Neuronal stem cell (in vitro differentiated cells): ENCODE results near the gene IP6K1.

Experiments used
- DNase-seq: peaks from one replicate; pipeline ENCODE4 v3.0.0-alpha.2; 2013; ENCODE audit warnings: low spot score
- H2AFZ ChIP-seq: one replicate; pipeline ENCODE4 v1.6.1; 2013; ENCODE audit warnings: mild to moderate bottlenecking, low read length, inconsistent platforms
- H2AK5ac ChIP-seq: 2 replicates; pipeline ENCODE4 v1.6.1; 2013; ENCODE audit warnings: low read depth, mild to moderate bottlenecking, inconsistent platforms, low read length, moderate library complexity, mixed read lengths
- H2BK120ac ChIP-seq: 2 replicates; pipeline ENCODE4 v1.6.1; 2013; ENCODE audit warnings: low read depth, mild to moderate bottlenecking, inconsistent platforms, low read length, moderate library complexity, mixed read lengths
- H2BK12ac ChIP-seq: one replicate; pipeline ENCODE4 v1.6.1; 2013; ENCODE audit warnings: low read length, inconsistent platforms
- H2BK15ac ChIP-seq: 2 replicates; pipeline ENCODE4 v1.6.1; 2013; ENCODE audit warnings: mild to moderate bottlenecking, low read length, inconsistent platforms, mixed read lengths
- H2BK5ac ChIP-seq: one replicate; pipeline ENCODE4 v1.6.1; 2013; ENCODE audit warnings: inconsistent platforms, mild to moderate bottlenecking, low read length, moderate library complexity
- H3K14ac ChIP-seq: one replicate; pipeline ENCODE4 v1.6.1; 2013; ENCODE audit warnings: low read length, inconsistent platforms
- H3K18ac ChIP-seq: 2 replicates; pipeline ENCODE4 v1.6.1; 2013; ENCODE audit warnings: low read length, inconsistent platforms
- H3K23ac ChIP-seq: 2 replicates; pipeline ENCODE4 v1.6.1; 2013; ENCODE audit warnings: low read depth, mild to moderate bottlenecking, mixed read lengths, low read length, inconsistent platforms; ENCODE audit not compliant: poor library complexity
- H3K27ac ChIP-seq: replicated peaks from 3 replicates; pipeline ENCODE4 v1.5.1; 2013; ENCODE audit warnings: low read length, inconsistent platforms
- H3K27me3 ChIP-seq, 3 experiments: 2 replicates each; pipeline ENCODE4 v1.6.1; 2013; ENCODE audit warnings: low read length in 3 of 3, mild to moderate bottlenecking in 2 of 3, inconsistent platforms in 1 of 3, low read depth in 1 of 3, mixed read lengths in 1 of 3, moderate library complexity in 1 of 3; ENCODE audit not compliant: control insufficient read depth in 3 of 3, insufficient read depth in 3 of 3
- H3K36me3 ChIP-seq, 2 donors: replicated peaks in 1 of 2; 2 replicates each; pipeline ENCODE4 v1.6.1; 2013; ENCODE audit warnings: low read length in 2 of 2; ENCODE audit not compliant: control insufficient read depth in 2 of 2, insufficient read depth in 2 of 2
- H3K4ac ChIP-seq: 2 replicates; pipeline ENCODE4 v1.6.1; 2013; ENCODE audit warnings: inconsistent platforms, mild to moderate bottlenecking, low read length, moderate library complexity
- H3K4me1 ChIP-seq, 2 donors: 1 replicate in 1 of 2; 2 replicates in 1 of 2; pipeline ENCODE4 v1.6.1; 2013; ENCODE audit warnings: low read length in 2 of 2, low read depth in 1 of 2; ENCODE audit not compliant: control insufficient read depth in 2 of 2, insufficient read depth in 1 of 2
- H3K4me2 ChIP-seq: one replicate; pipeline ENCODE4 v1.6.1; 2013; ENCODE audit warnings: mild to moderate bottlenecking, low read length, inconsistent platforms; ENCODE audit not compliant: insufficient read depth, poor library complexity, severe bottlenecking
- H3K4me3 ChIP-seq, 2 donors: 2 replicates each; pipeline ENCODE4 v1.5.1; 2013; ENCODE audit warnings: low read length in 2 of 2, mild to moderate bottlenecking in 2 of 2, inconsistent platforms in 1 of 2, moderate library complexity in 1 of 2
- H3K79me1 ChIP-seq: one replicate; pipeline ENCODE4 v1.6.1; 2013; ENCODE audit warnings: low read depth, mild to moderate bottlenecking, inconsistent platforms, low read length, moderate library complexity
- H3K9ac ChIP-seq: one replicate; pipeline ENCODE4 v1.6.1; 2013; ENCODE audit warnings: mild to moderate bottlenecking, low read depth, low read length, inconsistent platforms; ENCODE audit not compliant: poor library complexity
- H3K9me3 ChIP-seq, 2 donors: replicated peaks in 1 of 2; 2 replicates each; pipeline versions ENCODE3 to v1.6.1; 2013; ENCODE audit warnings: low read length in 2 of 2, mild to moderate bottlenecking in 2 of 2, inconsistent platforms in 1 of 2, low read depth in 1 of 2, mixed read lengths in 1 of 2, moderate library complexity in 1 of 2; ENCODE audit not compliant: control insufficient read depth in 2 of 2, insufficient read depth in 1 of 2
- H4K8ac ChIP-seq: one replicate; pipeline ENCODE4 v1.6.1; 2013; ENCODE audit warnings: low read depth, mild to moderate bottlenecking, inconsistent platforms, low read length, moderate library complexity
- H4K91ac ChIP-seq: one replicate; pipeline ENCODE4 v1.6.1; 2013; ENCODE audit warnings: low read length, low read depth, mild to moderate bottlenecking, inconsistent platforms; ENCODE audit not compliant: poor library complexity
- WGBS, 2 donors: extraction: QIAGEN DNeasy Blood & Tissue Kit; methylation state at CpG; one replicate each; pipeline ENCODE4 v1.1.7; 2013; ENCODE audit warnings: missing lambda C conversion rate in 2 of 2, mixed read lengths in 1 of 2; ENCODE audit not compliant: insufficient read length in 2 of 2, insufficient replicate concordance in 1 of 2; ENCODE audit errors: extremely low coverage in 2 of 2; 5-methylcytosine and 5-hydroxymethylcytosine counted together

Gene IP6K1

GRCh38 chr3:49771340-49771938 is 14.9 kb downstream of the IP6K1 start:
- no peak overlapping the region for H3K4me2 ChIP-seq
- H3K79me1 ChIP-seq = peaks cover 3% of the 10 kb centered on the region
- no peak overlapping the region for H3K9ac ChIP-seq
- no peaks in the 10 kb centered on the region for H3K9me3 ChIP-seq
- WGBS, 2 donors = no CpG with 5 or more reads among the region's 1 CpG
- H3K4me1 ChIP-seq = no peaks in the 10 kb centered on the region
- H3K14ac ChIP-seq = no peak overlapping the region
- no peak overlapping the region for H2BK15ac ChIP-seq
- no peak overlapping the region for H2AK5ac ChIP-seq
- no peak overlapping the region for H3K27ac ChIP-seq
- H3K23ac ChIP-seq = no peak overlapping the region
- no peak overlapping the region for H2BK120ac ChIP-seq
- peaks cover 2 to 47% of the 10 kb centered on the region in 2 donors for H3K36me3 ChIP-seq
- no peak overlapping the region for H3K4me3 ChIP-seq
- H4K8ac ChIP-seq = no peak overlapping the region
- H2BK12ac ChIP-seq = no peak overlapping the region
- H3K4ac ChIP-seq = no peak overlapping the region
- H2AFZ ChIP-seq = no peak overlapping the region
- H2BK5ac ChIP-seq = no peak overlapping the region
- no peak overlapping the region for H4K91ac ChIP-seq
- DNase-seq = no peak
- no peak overlapping the region for H3K18ac ChIP-seq
- H3K27me3 ChIP-seq = no peaks in the 10 kb centered on the region

GRCh38 chr3:49769926-49770325 is 16.4 kb downstream of the IP6K1 start:
- Histone ChIP-seq H2BK5ac (no peak overlapping the region), H3K23ac (no peak overlapping the region), H2BK120ac (no peak overlapping the region), H3K4me3 (no peak overlapping the region), H2BK12ac (no peak overlapping the region), H4K8ac (no peak overlapping the region), H3K4me2 (no peak overlapping the region), H3K9ac (no peak overlapping the region), H2AFZ (no peak overlapping the region), H3K27ac (no peak overlapping the region), H2BK15ac (no peak overlapping the region), H3K9me3 (peaks cover 0 to 2% of the 10 kb centered on the region in 2 donors), H3K14ac (no peak overlapping the region), H2AK5ac (no peak overlapping the region), H3K4ac (no peak overlapping the region), H3K18ac (no peak overlapping the region), H3K79me1 (peaks cover 3% of the 10 kb centered on the region), H4K91ac (no peak overlapping the region), H3K36me3 (peaks cover 0 to 37% of the 10 kb centered on the region in 2 donors), H3K4me1 (no peaks in the 10 kb centered on the region), H3K27me3 (no peaks in the 10 kb centered on the region)
- DNase-seq = no peak

- Histone ChIP-seq H3K4me2 (no peak overlapping the region), H3K9ac (no peak overlapping the region), H3K14ac (no peak overlapping the region), H3K4me3 (no peak overlapping the region), H2AFZ (no peak overlapping the region), H3K9me3 (peaks cover 0 to 3% of the 10 kb centered on the region in 2 donors), H3K27me3 (no peaks in the 10 kb centered on the region), H3K4me1 (no peaks in the 10 kb centered on the region), H2BK5ac (no peak overlapping the region), H3K23ac (no peak overlapping the region), H2BK12ac (no peak overlapping the region), H3K18ac (no peak overlapping the region), H3K79me1 (peaks cover 3% of the 10 kb centered on the region), H3K4ac (no peak overlapping the region), H4K8ac (no peak overlapping the region), H2BK15ac (no peak overlapping the region), H4K91ac (no peak overlapping the region), H3K27ac (no peak overlapping the region), H2AK5ac (no peak overlapping the region), H3K36me3 (peaks cover 0 to 35% of the 10 kb centered on the region in 2 donors), H2BK120ac (no peak overlapping the region)
- WGBS, 2 donors = no CpG with 5 or more reads among the region's 3 CpGs
- no peak for DNase-seq
Measured at GRCh38 chr3:49769286-49769915, 16.9 kb downstream of the IP6K1 start.

GRCh38 chr3:49763981-49764380 is 22.4 kb downstream of the IP6K1 start:
- Histone ChIP-seq H3K36me3 (peaks cover 0 to 26% of the 10 kb centered on the region in 2 donors), H3K9ac (no peak overlapping the region), H2AK5ac (no peak overlapping the region), H2BK15ac (no peak overlapping the region), H3K27me3 (no peaks in the 10 kb centered on the region), H3K4me2 (no peak overlapping the region), H3K4me3 (no peak overlapping the region), H3K18ac (no peak overlapping the region), H2BK5ac (no peak overlapping the region), H3K9me3 (peaks cover 0 to 3% of the 10 kb centered on the region in 2 donors), H2BK12ac (no peak overlapping the region), H3K23ac (no peak overlapping the region), H2AFZ (no peak overlapping the region), H4K8ac (no peak overlapping the region), H3K27ac (no peak overlapping the region), H4K91ac (no peak overlapping the region), H3K14ac (no peak overlapping the region), H3K79me1 (no peaks in the 10 kb centered on the region), H3K4ac (no peak overlapping the region), H3K4me1 (no peaks in the 10 kb centered on the region), H2BK120ac (no peak overlapping the region)
- no peak for DNase-seq
- no CpG with 5 or more reads among the region's 4 CpGs for WGBS, 2 donors
